GM23338 (cell line): Measurements from ENCODE around the gene INO80C. TPM values are rescaled to one million over a fixed set of nuclear protein-coding genes. Genes with fewer than 3 reads are reported as not detected.

ENCODE experiments used
- ATAC-seq: fragments of 200-7000 bp; cut with Tn5 transposase; 3 replicates; pipeline ENCODE4 v1.9.1; 2020
- DNase-seq: peaks from one replicate; pipeline ENCODE4 v3.0.0-alpha.2; 2015; ENCODE audit warnings: low spot score
- H2AFZ ChIP-seq: fragments of 200-600 bp; sonication (generic); 2 replicates; pipeline ENCODE4 v1.8.0; 2016; ENCODE audit warnings: antibody characterized with exemption, mild to moderate bottlenecking, moderate library complexity
- H3F3A ChIP-seq: fragments of 200-600 bp; sonication (generic); replicated peaks from 2 replicates; pipeline ENCODE4 v1.8.0; 2017; ENCODE audit warnings: antibody characterized with exemption, mixed run types, low read depth
- H3K27ac ChIP-seq: fragments of 200-600 bp; sonication (generic); 2 replicates; pipeline ENCODE4 v1.6.1; 2016; ENCODE audit warnings: low read depth
- H3K27me3 ChIP-seq: fragments of 200-600 bp; sonication (generic); 2 replicates; pipeline ENCODE4 v1.8.0; 2016; ENCODE audit warnings: mild to moderate bottlenecking, mixed run types, moderate library complexity; ENCODE audit not compliant: insufficient read depth
- H3K36me3 ChIP-seq: fragments of 200-600 bp; sonication (generic); 2 replicates; pipeline ENCODE4 v1.8.0; 2016; ENCODE audit warnings: mild to moderate bottlenecking; ENCODE audit not compliant: insufficient read depth
- H3K4me1 ChIP-seq: fragments of 200-600 bp; sonication (generic); 2 replicates; pipeline ENCODE4 v1.8.0; 2016; ENCODE audit warnings: mild to moderate bottlenecking, moderate library complexity; ENCODE audit not compliant: insufficient read depth
- H3K4me2 ChIP-seq: fragments of 200-600 bp; sonication (generic); 2 replicates; pipeline ENCODE4 v1.7.1; 2017; ENCODE audit warnings: mixed run types
- H3K4me3 ChIP-seq: fragments of 200-600 bp; sonication (generic); 2 replicates; pipeline ENCODE4 v1.6.1; 2016; ENCODE audit warnings: mixed run types
- H3K79me2 ChIP-seq: fragments of 200-600 bp; sonication (generic); replicated peaks from 2 replicates; pipeline ENCODE4 v1.8.0; 2017; ENCODE audit warnings: mild to moderate bottlenecking; ENCODE audit not compliant: insufficient read depth
- H3K9me2 ChIP-seq: fragments of 200-600 bp; sonication (generic); 2 replicates; pipeline ENCODE4 v1.8.0; 2017; ENCODE audit not compliant: insufficient read depth
- H4K20me1 ChIP-seq: fragments of 200-600 bp; sonication (generic); replicated peaks from 2 replicates; pipeline ENCODE4 v1.8.0; 2017; ENCODE audit warnings: mild to moderate bottlenecking; ENCODE audit not compliant: insufficient read depth
- H3K27ac Mint-ChIP-seq: 2 replicates; pipeline ENCODE4 v1.8.0; 2020; ENCODE audit warnings: inconsistent platforms, mild to moderate bottlenecking, moderate library complexity, mixed read lengths
- H3K27me3 Mint-ChIP-seq: 3 replicates; pipeline ENCODE4 v1.8.0; 2022; ENCODE audit warnings: low read depth, mild to moderate bottlenecking, moderate library complexity, mixed read lengths, inconsistent platforms; ENCODE audit not compliant: insufficient read depth, poor library complexity
- H3K36me3 Mint-ChIP-seq: 3 replicates; pipeline ENCODE4 v1.8.0; 2021; ENCODE audit warnings: low read depth, mild to moderate bottlenecking, inconsistent platforms, moderate library complexity, mixed read lengths
- H3K4me1 Mint-ChIP-seq: 3 replicates; pipeline ENCODE4 v1.8.0; 2020; ENCODE audit warnings: mild to moderate bottlenecking, inconsistent platforms, mixed read lengths
- H3K4me3 Mint-ChIP-seq: 3 replicates; pipeline ENCODE4 v1.8.0; 2021; ENCODE audit warnings: moderate library complexity, mild to moderate bottlenecking, inconsistent platforms, mixed read lengths
- H3K9me3 Mint-ChIP-seq: 3 replicates; pipeline ENCODE4 v1.8.0; 2020; ENCODE audit warnings: moderate library complexity, mild to moderate bottlenecking, inconsistent platforms, mixed read lengths
- EZH2 ChIP-seq: fragments of 200-600 bp; sonication (generic); IDR thresholded peaks from one replicate; pipeline ENCODE4 v1.8.0; 2017; ENCODE audit warnings: antibody characterized with exemption, mild to moderate bottlenecking, low read depth; ENCODE audit not compliant: unreplicated experiment
- EZH2phosphoT487 ChIP-seq: fragments of 200-600 bp; sonication (generic); IDR thresholded peaks from one replicate; pipeline ENCODE4 v1.8.1; 2018; ENCODE audit warnings: antibody characterized with exemption; ENCODE audit not compliant: unreplicated experiment
- NANOG ChIP-seq: IDR thresholded peaks from 2 replicates; pipeline ENCODE4 v1.6.1; 2016; ENCODE audit warnings: antibody characterized with exemption, borderline replicate concordance
- STAT1 ChIP-seq: IDR thresholded peaks from one replicate; pipeline ENCODE4 v1.6.1; 2016; ENCODE audit warnings: antibody characterized with exemption; ENCODE audit not compliant: unreplicated experiment
- ZNF114 ChIP-seq: fragments of 250-450 bp; sonication (Bioruptor Pico); IDR thresholded peaks from 2 replicates; pipeline ENCODE4 v1.5.0; 2020; ENCODE audit warnings: mild to moderate bottlenecking, moderate library complexity
- ZNF331 ChIP-seq: fragments of 250-450 bp; sonication (Bioruptor Pico); IDR thresholded peaks from 2 replicates; pipeline ENCODE4 v1.5.0; 2020; ENCODE audit warnings: low read depth, mild to moderate bottlenecking, moderate library complexity
- ZNF462 ChIP-seq: fragments of 250-450 bp; sonication (Bioruptor Pico); IDR thresholded peaks from 2 replicates; pipeline ENCODE4 v1.5.0; 2020; ENCODE audit warnings: mild to moderate bottlenecking, moderate library complexity
- polyA plus RNA-seq: library from polyadenylated mRNA; unstranded; fragments of >200 nt; fragmentation: Nextera tagmentation; extraction: Ambion mirVana; gene quantifications from 2 replicates; pipeline ENCODE4 v1.2.1, GENCODE V29; 2016
- total RNA-seq: library from RNA; depleted of rRNA; stranded (reverse); fragments of >200 nt; shearing (Covaris generic); gene quantifications from 2 replicates; pipeline ENCODE4 v1.2.3, GENCODE V29; 2014
- TF ChIP-seq, protein P1 (sequence below), 2 experiments: fragments of 200-600 bp in 1 of 2; sonication (generic) in 1 of 2; conservative IDR thresholded peaks; 2 replicates each; pipeline versions ENCODE4 v1.5.1 to v1.6.1; 2016 to 2017; ENCODE audit warnings: antibody characterized with exemption in 2 of 2, low read depth in 2 of 2, mild to moderate bottlenecking in 2 of 2, moderate library complexity in 1 of 2

Gene INO80C
- total and polyA plus RNA-seq, 2 experiments from 2014 or later = 16.3 to 52.3 TPM

GRCh38 chr18:35516351-35516750 is 18.6 kb upstream of the INO80C start:
- H3K4me1 ChIP-seq = peaks cover 8% of the 10 kb centered on the region; the same call in 1 of the 2 replicates
- no peaks in the 10 kb centered on the region for H3K27me3 Mint-ChIP-seq

More at GRCh38 chr18:35516351-35516750, 18.6 kb upstream of the INO80C start:
- Mint-ChIP-seq H3K27ac (no peak overlapping the region), H3K4me3 (no peak overlapping the region), H3K36me3 (no peaks in the 10 kb centered on the region), H3K4me1 (peaks cover 29% of the 10 kb centered on the region), H3K9me3 (no peaks in the 10 kb centered on the region)
- Histone ChIP-seq H3K27me3 (no peaks in the 10 kb centered on the region), H3K4me3 (no peak overlapping the region), H3K36me3 (no peaks in the 10 kb centered on the region), H2AFZ (peak overlapping the region; percentile 80), H3K27ac (no peak overlapping the region), H3K4me2 (no peak overlapping the region), H3F3A (no peaks in the 10 kb centered on the region), H3K9me2 (0 out of 2 replicates have a peak, but pooled peaks cover 10% of the 10 kb centered on the region), H4K20me1 (no peaks in the 10 kb centered on the region), H3K79me2 (no peaks in the 10 kb centered on the region)
- DNase-seq (no peak), ATAC-seq (no peak)
- TF ChIP-seq, protein P1, sequence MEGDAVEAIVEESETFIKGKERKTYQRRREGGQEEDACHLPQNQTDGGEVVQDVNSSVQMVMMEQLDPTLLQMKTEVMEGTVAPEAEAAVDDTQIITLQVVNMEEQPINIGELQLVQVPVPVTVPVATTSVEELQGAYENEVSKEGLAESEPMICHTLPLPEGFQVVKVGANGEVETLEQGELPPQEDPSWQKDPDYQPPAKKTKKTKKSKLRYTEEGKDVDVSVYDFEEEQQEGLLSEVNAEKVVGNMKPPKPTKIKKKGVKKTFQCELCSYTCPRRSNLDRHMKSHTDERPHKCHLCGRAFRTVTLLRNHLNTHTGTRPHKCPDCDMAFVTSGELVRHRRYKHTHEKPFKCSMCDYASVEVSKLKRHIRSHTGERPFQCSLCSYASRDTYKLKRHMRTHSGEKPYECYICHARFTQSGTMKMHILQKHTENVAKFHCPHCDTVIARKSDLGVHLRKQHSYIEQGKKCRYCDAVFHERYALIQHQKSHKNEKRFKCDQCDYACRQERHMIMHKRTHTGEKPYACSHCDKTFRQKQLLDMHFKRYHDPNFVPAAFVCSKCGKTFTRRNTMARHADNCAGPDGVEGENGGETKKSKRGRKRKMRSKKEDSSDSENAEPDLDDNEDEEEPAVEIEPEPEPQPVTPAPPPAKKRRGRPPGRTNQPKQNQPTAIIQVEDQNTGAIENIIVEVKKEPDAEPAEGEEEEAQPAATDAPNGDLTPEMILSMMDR (conservative IDR thresholded peaks at IDR 0.05; ENCODE audit: low read depth in 2 of 2) = no peak
- TF ChIP-seq ZNF331 (no peak), EZH2phosphoT487 (no peak), ZNF114 (CRISPR knock-in tag) (no peak), NANOG (no peak), STAT1 (no peak), EZH2 (no peak), ZNF462 (no peak)
